A549 treated with dexamethasone at 1 μM for 4 hours (cell line): Measurements from ENCODE around the gene PZP. TPM values are rescaled to one million over a fixed set of nuclear protein-coding genes. Genes with fewer than 3 reads are reported as not detected.

Experiments
- total RNA-seq: library from RNA; stranded (reverse); fragments of 200-300 nt; extraction: Qiagen RNA extraction; gene quantifications from 5 replicates; pipeline ENCODE4 v1.2.3, GENCODE V29; 2022

The PZP gene
- total RNA-seq, result not detected in 5 replicates

DNA sequence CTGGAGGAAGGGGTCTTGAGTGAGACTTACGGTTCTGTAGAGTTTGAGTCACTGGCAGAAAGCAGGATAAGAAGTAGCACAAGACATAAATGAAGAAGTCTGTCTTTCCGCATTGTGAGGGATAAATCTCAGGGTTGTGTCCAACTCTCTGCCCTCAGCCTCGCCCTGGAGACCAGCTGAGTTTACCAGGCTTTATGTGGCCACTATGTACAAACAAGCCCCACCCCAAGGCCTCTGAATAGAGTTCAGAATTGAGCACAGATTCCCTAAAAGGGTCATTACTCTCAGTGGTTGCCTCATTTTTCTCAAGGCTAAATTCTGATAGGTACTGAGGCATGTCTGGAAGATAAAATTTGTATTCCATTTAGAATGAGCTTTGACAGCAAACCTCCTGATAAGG is at the start of gene PZP:
Gene PZP (minus strand): TSS at position 167 of the 400 bp plus-strand sequence. CDS start 54 bp downstream, at position 113.

DNA sequence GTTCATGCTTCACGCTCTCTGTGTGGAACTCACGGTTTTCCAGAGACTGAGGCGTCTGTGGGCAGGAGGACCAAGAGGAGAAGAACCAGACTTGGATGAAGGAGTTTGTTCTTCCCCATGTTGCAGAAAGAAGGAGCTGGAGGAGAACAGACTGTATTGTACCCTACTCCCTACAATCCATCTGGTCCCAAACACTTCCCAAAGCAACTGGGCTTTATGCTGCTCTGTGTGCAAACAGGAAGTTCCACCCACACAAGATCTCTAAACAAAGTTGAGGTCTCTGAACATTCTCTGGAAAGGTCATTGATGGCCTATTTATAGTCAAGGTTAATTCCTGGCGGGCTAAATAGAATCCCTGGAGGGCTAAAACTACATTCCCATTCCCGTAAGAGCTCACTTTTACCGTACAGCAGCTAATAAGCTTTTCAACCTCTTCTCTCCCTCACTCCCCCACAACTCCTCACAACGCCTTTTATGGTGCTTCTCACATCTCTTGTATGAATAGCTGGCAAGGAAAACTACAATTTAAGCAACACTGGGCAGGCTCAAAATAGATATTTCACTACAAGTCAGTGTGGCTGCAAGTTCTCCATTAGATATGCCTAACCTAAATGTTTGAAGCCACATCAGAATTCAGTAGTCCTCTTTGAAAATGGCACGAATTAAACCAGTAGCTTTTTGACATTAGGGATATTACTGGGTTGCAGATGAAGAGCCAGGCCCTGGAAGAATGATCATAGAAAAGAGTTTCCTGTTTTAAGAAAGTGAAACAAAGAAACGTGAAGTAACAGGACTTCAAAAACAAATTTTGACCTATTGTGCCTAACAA is 92.2 kb downstream of the PZP start, which contains the start of gene A2M:
Gene A2M (minus strand): TSS at position 189 of the 829 bp plus-strand sequence. CDS start 70 bp downstream, at position 119.

Other genes with a start within 250 kb of the PZP start
- 1.1 to 2.0 TPM (median 1.5 TPM) in 5 replicates for gene KLRG1, start 218.8 kb downstream of the PZP start, total RNA-seq
- 0.05 to 0.23 TPM (median 0.11 TPM) in 5 replicates for gene A2M, start 92.5 kb downstream of the PZP start, total RNA-seq